ENCODE data around the gene ZNF319. TPM values are rescaled to one million over a fixed set of nuclear protein-coding genes. Genes with fewer than 3 reads are reported as not detected.

Gene ZNF319
- total and polyA plus RNA-seq, 2 of the 8 experiments (the other 6 are each of a cell fraction or from before 2014, with no cell fraction given) = 3.3 to 5.5 TPM

DNA sequence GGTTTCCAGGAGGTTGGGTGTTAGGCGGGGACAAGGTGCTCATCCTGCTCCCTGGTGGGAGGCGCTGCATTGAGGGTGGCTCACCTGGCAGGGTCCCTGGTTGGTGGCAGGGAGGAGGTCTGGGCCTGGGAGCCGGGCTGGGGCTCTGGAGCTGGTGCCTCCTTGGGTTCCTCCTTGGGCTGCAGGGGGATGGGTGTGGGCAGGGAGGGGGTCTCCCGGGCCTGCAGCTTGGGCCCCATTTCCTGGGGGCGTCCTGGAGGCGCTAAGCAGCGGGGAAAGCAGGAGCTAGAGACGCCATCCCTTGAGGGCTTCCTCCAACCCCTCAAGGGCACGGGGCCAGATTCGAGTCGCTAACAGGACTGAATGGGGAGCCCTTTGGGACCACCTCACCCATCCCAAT lies 40.7 kb downstream of the ZNF319 start:
- no peak overlapping the region for H2BK5ac ChIP-seq (ENCODE audit: low read depth, low read length)
- H3K9ac ChIP-seq (replicated peaks in 1 of 4; ENCODE audit: extremely low read depth in 1 of 4, low read depth in 3 of 4, low read length in 3 of 4) = no peak overlapping the region
- no peak overlapping the region for H3K4me2 ChIP-seq (ENCODE audit: insufficient read depth in 1 of 2, low read depth in 2 of 2, low read length in 2 of 2)
- no peaks in the 10 kb centered on the region for H3K79me1 ChIP-seq (ENCODE audit: low read depth, low read length)
- ChIA-PET POLR2A (ENCODE audit: partially characterized antibody) (no interaction called here), CTCF (ENCODE audit: partially characterized antibody) (interaction anchor here (0.6 to 5.6 kb wide), 6 partner anchors 10 to 350 kb away, joined by 3 to 40 read pairs (median 4); a partner anchor contains a TSS)
- H3K36me3 ChIP-seq (ENCODE audit: control insufficient read depth in 2 of 4, insufficient read depth in 4 of 4, low read length in 3 of 4) = no peaks in the 10 kb centered on the region
- no peak overlapping the region for H2AK5ac ChIP-seq (ENCODE audit: low read depth, low read length)
- no peak overlapping the region for H3K14ac ChIP-seq (ENCODE audit: insufficient read length)
- FAIRE-seq (no peak), DNase-seq (ENCODE audit: low read depth in 1 of 2, low spot score in 2 of 2) (no peak)
- no peaks in the 10 kb centered on the region for H3K23me2 ChIP-seq (ENCODE audit: low read depth, low read length)
- H3K27me3 ChIP-seq (replicated peaks in 1 of 4; ENCODE audit: control insufficient read depth in 3 of 4, extremely low read depth in 1 of 4, insufficient read depth in 3 of 4, low read length in 3 of 4) = no peaks in the 10 kb centered on the region
- H4K5ac ChIP-seq (ENCODE audit: insufficient read length, low read depth, low read length) = no peak overlapping the region
- no peak overlapping the region for H3K27ac ChIP-seq (ENCODE audit: low read depth, low read length)
- H2AFZ ChIP-seq (ENCODE audit: low read length) = no peak overlapping the region
- H3K9me3 ChIP-seq (ENCODE audit: insufficient read depth in 2 of 2, low read depth in 1 of 2, low read length in 1 of 2) = no peaks in the 10 kb centered on the region
- H2BK15ac ChIP-seq (ENCODE audit: low read length) = no peak overlapping the region
- H3K4me3 ChIP-seq (ENCODE audit: extremely low read depth in 1 of 4, insufficient read depth in 2 of 4, low read depth in 3 of 4, low read length in 4 of 4) = no peak overlapping the region
- H3K23ac ChIP-seq (ENCODE audit: insufficient read length) = no peak overlapping the region
- no peak overlapping the region for H3K4ac ChIP-seq (replicated peaks; ENCODE audit: insufficient read length, low read depth, low read length)
- H3K79me2 ChIP-seq (ENCODE audit: control insufficient read depth in 1 of 2, insufficient read depth in 2 of 2, low read length in 2 of 2) = no peaks in the 10 kb centered on the region
- H4K91ac ChIP-seq (replicated peaks; ENCODE audit: insufficient read length, low read length) = no peak overlapping the region
- no peak for TF ChIP-seq JUN (IDR thresholded peaks at IDR 0.05; ENCODE audit: low read depth, low read length)
- TF ChIP-seq MAFK (IDR thresholded peaks at IDR 0.05; ENCODE audit: low read depth, low read length) = no peak
- no peak for TF ChIP-seq SUZ12 (IDR thresholded peaks at IDR 0.05; ENCODE audit: low read length)
- no peak for TF ChIP-seq EGR1 (IDR thresholded peaks at IDR 0.05; ENCODE audit: borderline replicate concordance, low read depth, low read length)
- TF ChIP-seq BCL11A (IDR thresholded peaks at IDR 0.05; ENCODE audit: low read depth in 2 of 2, low read length in 2 of 2) = no peak
- TF ChIP-seq ZNF274 (IDR thresholded peaks at IDR 0.05; ENCODE audit: borderline replicate concordance, extremely low read depth, low read length) = no peak
- TF ChIP-seq TAF7 (optimal IDR thresholded peaks at IDR 0.05; ENCODE audit: borderline replicate concordance, low read depth, low read length) = no peak
- TF ChIP-seq, protein P1, sequence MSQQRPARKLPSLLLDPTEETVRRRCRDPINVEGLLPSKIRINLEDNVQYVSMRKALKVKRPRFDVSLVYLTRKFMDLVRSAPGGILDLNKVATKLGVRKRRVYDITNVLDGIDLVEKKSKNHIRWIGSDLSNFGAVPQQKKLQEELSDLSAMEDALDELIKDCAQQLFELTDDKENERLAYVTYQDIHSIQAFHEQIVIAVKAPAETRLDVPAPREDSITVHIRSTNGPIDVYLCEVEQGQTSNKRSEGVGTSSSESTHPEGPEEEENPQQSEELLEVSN (IDR thresholded peaks at IDR 0.05) = no peak
- TF ChIP-seq, protein P2, sequence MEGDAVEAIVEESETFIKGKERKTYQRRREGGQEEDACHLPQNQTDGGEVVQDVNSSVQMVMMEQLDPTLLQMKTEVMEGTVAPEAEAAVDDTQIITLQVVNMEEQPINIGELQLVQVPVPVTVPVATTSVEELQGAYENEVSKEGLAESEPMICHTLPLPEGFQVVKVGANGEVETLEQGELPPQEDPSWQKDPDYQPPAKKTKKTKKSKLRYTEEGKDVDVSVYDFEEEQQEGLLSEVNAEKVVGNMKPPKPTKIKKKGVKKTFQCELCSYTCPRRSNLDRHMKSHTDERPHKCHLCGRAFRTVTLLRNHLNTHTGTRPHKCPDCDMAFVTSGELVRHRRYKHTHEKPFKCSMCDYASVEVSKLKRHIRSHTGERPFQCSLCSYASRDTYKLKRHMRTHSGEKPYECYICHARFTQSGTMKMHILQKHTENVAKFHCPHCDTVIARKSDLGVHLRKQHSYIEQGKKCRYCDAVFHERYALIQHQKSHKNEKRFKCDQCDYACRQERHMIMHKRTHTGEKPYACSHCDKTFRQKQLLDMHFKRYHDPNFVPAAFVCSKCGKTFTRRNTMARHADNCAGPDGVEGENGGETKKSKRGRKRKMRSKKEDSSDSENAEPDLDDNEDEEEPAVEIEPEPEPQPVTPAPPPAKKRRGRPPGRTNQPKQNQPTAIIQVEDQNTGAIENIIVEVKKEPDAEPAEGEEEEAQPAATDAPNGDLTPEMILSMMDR (IDR thresholded peaks at IDR 0.05; ENCODE audit: control extremely low read depth in 1 of 3, insufficient read depth in 1 of 3, low read depth in 1 of 3, low read length in 3 of 3) = no peak
- no peak for TF ChIP-seq CREB1 (IDR thresholded peaks at IDR 0.05)
- 0 out of 2 replicates have a peak overlapping the region, but pooled peaks have one; percentile 61 for H2BK20ac ChIP-seq (ENCODE audit: low read length)
- peaks cover 0 to 10% (median 5%) of the 10 kb centered on the region in 4 experiments; a peak in 6 of 7 replicates for H3K4me1 ChIP-seq (replicated peaks in 1 of 4; ENCODE audit: control insufficient read depth in 3 of 4, insufficient read depth in 4 of 4, low read length in 3 of 4)
- no peak overlapping the region for H2BK120ac ChIP-seq (replicated peaks; ENCODE audit: low read depth, low read length)
- H4K20me1 ChIP-seq (replicated peaks in 1 of 2; ENCODE audit: control insufficient read depth in 1 of 2, insufficient read depth in 2 of 2, low read length in 2 of 2) = no peaks in the 10 kb centered on the region
- no peak overlapping the region for H3K18ac ChIP-seq (ENCODE audit: extremely low read depth, low read length)
- H2BK12ac ChIP-seq (ENCODE audit: low read depth, low read length) = no peak overlapping the region
- H4K8ac ChIP-seq (ENCODE audit: extremely low read depth, insufficient read depth, low read length) = no peak overlapping the region
- no peak overlapping the region for H3K56ac ChIP-seq (replicated peaks; ENCODE audit: insufficient read length, low read depth, low read length)
- WGBS, 2 experiments (ENCODE audit: extremely low coverage in 1 of 2, insufficient coverage in 1 of 2, insufficient read length in 1 of 2, insufficient replicate concordance in 2 of 2, low coverage in 1 of 2, low lambda C conversion rate in 2 of 2, missing lambda C conversion rate in 1 of 2) = 93% methylated on average over 11 of the region's 11 CpGs; no CpG with 5 or more reads in 1 of the 2 experiments
